HepG2 (cell line): ENCODE results near the gene MSI2. TPM values are rescaled to one million over a fixed set of nuclear protein-coding genes. Genes with fewer than 3 reads are reported as not detected.

Experiments
- ATF2 ChIP-seq: sonication (generic); formaldehyde crosslinking; IDR thresholded peaks from 2 replicates; pipeline ENCODE4 v1.4.0; 2020; ENCODE audit warnings: missing genetic modification reagents
- ELF1 ChIP-seq: sonication (generic); formaldehyde crosslinking; IDR thresholded peaks from 2 replicates; pipeline ENCODE4 v1.4.0; 2020; ENCODE audit warnings: missing genetic modification reagents
- ESRRA ChIP-seq: sonication (generic); formaldehyde crosslinking; IDR thresholded peaks from 2 replicates; pipeline ENCODE4 v1.5.1; 2020; ENCODE audit warnings: mild to moderate bottlenecking, low read depth, missing genetic modification reagents
- HMGXB4 ChIP-seq, 2 experiments: sonication (generic) in 1 of 2; formaldehyde crosslinking in 1 of 2; IDR thresholded peaks; 2 replicates each; pipeline versions ENCODE4 v1.4.0 to v1.6.1; 2018 to 2020; ENCODE audit warnings: missing genetic modification reagents in 2 of 2, borderline replicate concordance in 1 of 2, low read depth in 1 of 2, mild to moderate bottlenecking in 1 of 2, missing biosample characterization in 1 of 2
- NFRKB ChIP-seq: fragments of 450-650 bp; IDR thresholded peaks from 2 replicates; pipeline ENCODE4 v1.6.1; 2017
- RAD21 ChIP-seq: fragments of 450-650 bp; formaldehyde crosslinking; IDR thresholded peaks from 2 replicates; pipeline ENCODE4 v1.5.0; 2020; ENCODE audit warnings: mild to moderate bottlenecking
- ZHX2 ChIP-seq, 2 experiments: sonication (generic) in 1 of 2; formaldehyde crosslinking in 1 of 2; IDR thresholded peaks; 2 replicates each; pipeline versions ENCODE4 v1.6.1 to v1.9.0; 2014 to 2022; ENCODE audit warnings: antibody characterized with exemption in 1 of 2, borderline replicate concordance in 1 of 2, inconsistent platforms in 1 of 2, low read depth in 1 of 2, missing genetic modification reagents in 1 of 2
- ZNF263 ChIP-seq: sonication (generic); formaldehyde crosslinking; IDR thresholded peaks from 2 replicates; pipeline ENCODE4 v1.4.0; 2020; ENCODE audit warnings: missing genetic modification reagents
- ZNF333 ChIP-seq: sonication (generic); formaldehyde crosslinking; IDR thresholded peaks from 2 replicates; pipeline ENCODE4 v1.4.0; 2020; ENCODE audit warnings: mild to moderate bottlenecking, missing genetic modification reagents, borderline replicate concordance
- ZNF704 ChIP-seq: sonication (generic); formaldehyde crosslinking; IDR thresholded peaks from 2 replicates; pipeline ENCODE4 v1.8.1; 2023; ENCODE audit warnings: mild to moderate bottlenecking, inconsistent platforms, moderate library complexity, missing genetic modification reagents, borderline replicate concordance
- ZNF788 ChIP-seq: sonication (generic); formaldehyde crosslinking; IDR thresholded peaks from 2 replicates; pipeline ENCODE4 v1.5.0; 2020; ENCODE audit warnings: mild to moderate bottlenecking, missing genetic modification reagents, borderline replicate concordance
- polyA plus RNA-seq, 8 experiments: library from polyadenylated mRNA; depleted of rRNA in 3 of 8; stranded (reverse) in 7 of 8; unstranded in 1 of 8; fragments of >200 nt; fragmentation: Illumina TruSeq in 4 of 8; extraction: Trizol in 4 of 8; gene quantifications; 2 replicates each; pipeline versions ENCODE4 v1.2.1 to v1.2.3, GENCODE V29; 2011 to 2016; ENCODE audit warnings: low read depth in 4 of 8, missing spikeins in 1 of 8, mixed read lengths in 1 of 8; ENCODE audit not compliant: insufficient read depth in 1 of 8
- total RNA-seq, 5 experiments: library from RNA; depleted of rRNA; stranded (reverse); fragments of >200 nt; fragmentation: Illumina TruSeq; extraction: Trizol; gene quantifications; 2 replicates each; pipeline ENCODE4 v1.2.3, GENCODE V29; 2016; ENCODE audit warnings: low read depth in 1 of 5
- TF ChIP-seq, protein P1 (sequence below): sonication (generic); formaldehyde crosslinking; IDR thresholded peaks from 2 replicates; pipeline ENCODE4 v1.4.0; 2020; ENCODE audit warnings: missing genetic modification reagents
- TF ChIP-seq, protein P2 (sequence below), 2 experiments: sonication (generic) in 1 of 2; formaldehyde crosslinking in 1 of 2; IDR thresholded peaks; 2 replicates each; pipeline versions ENCODE4 v1.5.1 to v1.6.1; 2011 to 2020; ENCODE audit warnings: borderline replicate concordance in 1 of 2, low read depth in 1 of 2, low read length in 1 of 2, mild to moderate bottlenecking in 1 of 2, missing genetic modification reagents in 1 of 2, moderate library complexity in 1 of 2

MSI2 gene
- total and polyA plus RNA-seq, 2 of the 13 experiments (the other 11 are each of a cell fraction or from before 2014, with no cell fraction given), result 77.5 to 78.4 TPM

- no peak for TF ChIP-seq ZHX2 (IDR thresholded peaks at IDR 0.05; ENCODE audit: low read depth)
- TF ChIP-seq ZHX2 (CRISPR knock-in tag; IDR thresholded peaks at IDR 0.05; ENCODE audit: borderline replicate concordance), result no peak
- TF ChIP-seq, protein P1, sequence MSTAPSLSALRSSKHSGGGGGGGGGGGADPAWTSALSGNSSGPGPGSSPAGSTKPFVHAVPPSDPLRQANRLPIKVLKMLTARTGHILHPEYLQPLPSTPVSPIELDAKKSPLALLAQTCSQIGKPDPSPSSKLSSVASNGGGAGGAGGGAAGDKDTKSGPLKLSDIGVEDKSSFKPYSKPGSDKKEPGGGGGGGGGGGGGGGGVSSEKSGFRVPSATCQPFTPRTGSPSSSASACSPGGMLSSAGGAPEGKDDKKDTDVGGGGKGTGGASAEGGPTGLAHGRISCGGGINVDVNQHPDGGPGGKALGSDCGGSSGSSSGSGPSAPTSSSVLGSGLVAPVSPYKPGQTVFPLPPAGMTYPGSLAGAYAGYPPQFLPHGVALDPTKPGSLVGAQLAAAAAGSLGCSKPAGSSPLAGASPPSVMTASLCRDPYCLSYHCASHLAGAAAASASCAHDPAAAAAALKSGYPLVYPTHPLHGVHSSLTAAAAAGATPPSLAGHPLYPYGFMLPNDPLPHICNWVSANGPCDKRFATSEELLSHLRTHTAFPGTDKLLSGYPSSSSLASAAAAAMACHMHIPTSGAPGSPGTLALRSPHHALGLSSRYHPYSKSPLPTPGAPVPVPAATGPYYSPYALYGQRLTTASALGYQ, result no peak
- no peak; the same call in 1 of the 2 replicates for TF ChIP-seq ELF1 (CRISPR knock-in tag)
- peak; percentile 97 for TF ChIP-seq ATF2 (CRISPR knock-in tag)
- no peak for TF ChIP-seq ZNF263 (CRISPR knock-in tag)
- TF ChIP-seq ZNF704 (CRISPR knock-in tag), result no peak
- no peak for TF ChIP-seq HMGXB4 (CRISPR knock-in tag; IDR thresholded peaks at IDR 0.05; ENCODE audit: borderline replicate concordance in 1 of 2, low read depth in 1 of 2)
- TF ChIP-seq, protein P2, sequence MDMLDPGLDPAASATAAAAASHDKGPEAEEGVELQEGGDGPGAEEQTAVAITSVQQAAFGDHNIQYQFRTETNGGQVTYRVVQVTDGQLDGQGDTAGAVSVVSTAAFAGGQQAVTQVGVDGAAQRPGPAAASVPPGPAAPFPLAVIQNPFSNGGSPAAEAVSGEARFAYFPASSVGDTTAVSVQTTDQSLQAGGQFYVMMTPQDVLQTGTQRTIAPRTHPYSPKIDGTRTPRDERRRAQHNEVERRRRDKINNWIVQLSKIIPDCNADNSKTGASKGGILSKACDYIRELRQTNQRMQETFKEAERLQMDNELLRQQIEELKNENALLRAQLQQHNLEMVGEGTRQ (IDR thresholded peaks at IDR 0.05; ENCODE audit: low read depth, low read length), result no peak
- TF ChIP-seq, protein P2 (CRISPR knock-in tag; IDR thresholded peaks at IDR 0.05; ENCODE audit: borderline replicate concordance), result no peak
- TF ChIP-seq ESRRA (CRISPR knock-in tag), result 0 out of 2 replicates have a peak, but pooled peaks have one; percentile 22
- TF ChIP-seq NFRKB, result no peak
- no peak for TF ChIP-seq ZNF788 (CRISPR knock-in tag)
- no peak for TF ChIP-seq RAD21 (CRISPR knock-in tag)
- no peak for TF ChIP-seq ZNF333 (CRISPR knock-in tag)
These were observed 120.8 kb downstream of the MSI2 start (continued) for GRCh38 chr17:57377094-57377493.
